22Rv1 (cell line): ENCODE data around the gene SIMC1.

Experiments
- H3K27ac ChIP-seq: fragments of 450-650 bp; 2 replicates; pipeline ENCODE4 v1.5.1; 2017
- ZFX ChIP-seq: fragments of 450-650 bp; IDR thresholded peaks from 2 replicates; pipeline ENCODE4 v1.6.1; 2017; ENCODE audit warnings: antibody characterized with exemption, borderline replicate concordance
- TF ChIP-seq, protein P1 (sequence below): fragments of 450-650 bp; IDR thresholded peaks from 2 replicates; pipeline ENCODE4 v1.5.1; 2017; ENCODE audit warnings: mild to moderate bottlenecking

SIMC1 gene

DNA sequence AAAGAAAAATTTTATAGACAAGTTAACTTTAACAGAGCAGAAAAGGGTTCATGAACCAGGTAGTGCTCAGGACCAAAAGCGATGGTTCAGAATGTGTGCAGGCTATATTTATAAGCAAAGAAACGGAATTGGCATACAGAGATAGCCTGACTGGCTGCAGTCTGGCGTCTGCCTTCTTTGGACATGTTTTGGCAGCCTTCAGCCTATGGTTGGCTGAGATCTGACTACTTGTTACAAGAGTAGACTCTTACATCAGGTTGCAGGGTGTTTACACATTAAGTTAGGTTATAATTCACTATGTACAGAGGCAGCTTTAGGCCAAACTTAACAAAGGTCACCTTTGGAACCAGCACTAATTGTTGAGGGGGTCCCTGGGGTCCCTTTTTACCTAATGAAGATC lies 143.2 kb downstream of the SIMC1 start:
- H3K27ac ChIP-seq, result no peak overlapping the region
- TF ChIP-seq, protein P1, sequence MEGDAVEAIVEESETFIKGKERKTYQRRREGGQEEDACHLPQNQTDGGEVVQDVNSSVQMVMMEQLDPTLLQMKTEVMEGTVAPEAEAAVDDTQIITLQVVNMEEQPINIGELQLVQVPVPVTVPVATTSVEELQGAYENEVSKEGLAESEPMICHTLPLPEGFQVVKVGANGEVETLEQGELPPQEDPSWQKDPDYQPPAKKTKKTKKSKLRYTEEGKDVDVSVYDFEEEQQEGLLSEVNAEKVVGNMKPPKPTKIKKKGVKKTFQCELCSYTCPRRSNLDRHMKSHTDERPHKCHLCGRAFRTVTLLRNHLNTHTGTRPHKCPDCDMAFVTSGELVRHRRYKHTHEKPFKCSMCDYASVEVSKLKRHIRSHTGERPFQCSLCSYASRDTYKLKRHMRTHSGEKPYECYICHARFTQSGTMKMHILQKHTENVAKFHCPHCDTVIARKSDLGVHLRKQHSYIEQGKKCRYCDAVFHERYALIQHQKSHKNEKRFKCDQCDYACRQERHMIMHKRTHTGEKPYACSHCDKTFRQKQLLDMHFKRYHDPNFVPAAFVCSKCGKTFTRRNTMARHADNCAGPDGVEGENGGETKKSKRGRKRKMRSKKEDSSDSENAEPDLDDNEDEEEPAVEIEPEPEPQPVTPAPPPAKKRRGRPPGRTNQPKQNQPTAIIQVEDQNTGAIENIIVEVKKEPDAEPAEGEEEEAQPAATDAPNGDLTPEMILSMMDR, result no peak
- no peak for TF ChIP-seq ZFX

- H3K27ac ChIP-seq, result no peak overlapping the region
Measured at GRCh38 chr5:176381979-176382378, 143.8 kb downstream of the SIMC1 start.

GRCh38 chr5:176382721-176383120 lies 144.5 kb downstream of the SIMC1 start:
- TF ChIP-seq, protein P1, result no peak
- no peak for TF ChIP-seq ZFX

More at GRCh38 chr5:176381979-176382378, 143.8 kb downstream of the SIMC1 start:
- TF ChIP-seq ZFX, result no peak
- TF ChIP-seq, protein P1, result no peak

DNA sequence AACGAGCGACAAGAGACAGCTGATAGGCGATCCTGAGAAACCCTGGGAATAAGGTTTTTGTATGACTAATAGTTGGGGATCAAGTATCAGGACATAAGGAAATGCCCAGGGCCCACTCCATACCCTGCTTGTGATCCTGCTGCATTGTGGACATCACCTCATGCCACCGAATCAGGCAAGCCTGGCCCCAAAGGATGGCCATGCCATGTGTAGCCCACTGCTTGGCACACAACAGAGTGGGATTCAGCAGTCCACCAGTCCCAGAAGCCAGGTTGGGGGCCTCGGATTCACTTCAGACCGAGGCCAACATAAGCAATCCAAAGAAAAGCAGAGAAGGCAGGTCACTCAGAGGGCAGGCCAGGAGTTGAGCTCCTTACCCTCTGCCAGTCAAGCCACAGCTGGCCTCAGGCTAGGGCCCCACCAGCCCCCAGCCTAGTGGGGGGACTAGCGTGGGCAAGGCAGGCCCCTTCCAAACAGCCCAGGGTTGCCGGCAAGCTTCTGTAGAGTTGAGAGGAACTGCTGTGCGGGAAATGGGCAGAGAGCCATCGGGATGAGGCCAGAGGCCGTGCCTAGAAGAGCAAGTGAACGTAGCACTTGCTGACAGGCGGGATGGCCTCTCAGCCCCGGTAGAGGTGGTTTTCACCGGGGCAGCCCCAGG lies 145.2 kb downstream of the SIMC1 start:
- H3K27ac ChIP-seq, result no peak overlapping the region
- TF ChIP-seq, protein P1, result no peak
- no peak for TF ChIP-seq ZFX

More at GRCh38 chr5:176382721-176383120, 144.5 kb downstream of the SIMC1 start:
- H3K27ac ChIP-seq, result no peak overlapping the region

GRCh38 chr5:176383961-176384360 lies 145.7 kb downstream of the SIMC1 start:
- no peak for TF ChIP-seq ZFX
- TF ChIP-seq, protein P1, result no peak
- no peak overlapping the region for H3K27ac ChIP-seq

DNA sequence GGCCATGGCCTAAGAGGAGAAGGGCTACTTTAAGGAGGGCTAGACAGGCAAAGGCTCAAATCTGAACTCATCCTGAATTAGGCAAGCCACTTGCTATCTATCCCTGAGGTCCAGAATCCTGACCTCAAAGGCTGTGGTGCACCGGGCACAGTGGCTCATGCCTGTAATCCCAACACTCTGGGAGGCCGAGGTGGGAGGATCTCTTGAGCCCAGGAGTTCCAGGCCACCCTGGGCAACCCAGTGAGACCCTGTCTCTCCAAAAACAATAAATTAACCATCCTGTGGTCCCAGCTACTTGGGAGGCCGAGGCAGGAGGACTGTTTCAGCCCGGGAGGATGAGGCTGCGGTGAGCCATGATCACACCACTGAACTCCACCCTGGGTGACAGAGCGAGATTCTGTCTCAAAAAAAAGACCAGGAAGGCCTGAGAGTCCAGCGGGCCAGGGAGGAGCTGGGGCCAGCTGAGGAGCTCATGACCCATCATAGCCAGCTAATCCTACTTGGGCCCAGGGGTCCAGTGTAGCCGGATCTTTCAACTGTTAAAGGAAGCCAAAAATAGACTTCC lies 146.2 kb downstream of the SIMC1 start:
- TF ChIP-seq ZFX, result no peak
- TF ChIP-seq, protein P1, result no peak

GRCh38 chr5:176384991-176385390 lies 146.8 kb downstream of the SIMC1 start:
- H3K27ac ChIP-seq, result no peak overlapping the region
- TF ChIP-seq, protein P1, result no peak
- TF ChIP-seq ZFX, result no peak

More for the DNA sequence above, 146.2 kb downstream of the SIMC1 start:
- H3K27ac ChIP-seq, result no peak overlapping the region
